K562 (cell line): Measurements from ENCODE around the gene FANCD2. TPM values are rescaled to one million over a fixed set of nuclear protein-coding genes. Genes with fewer than 3 reads are reported as not detected.

Source experiments
- CREM ChIP-seq: IDR thresholded peaks from 2 replicates; pipeline ENCODE4 v1.6.1; 2014; ENCODE audit warnings: antibody characterized with exemption, low read depth
- DEAF1 ChIP-seq: fragments of 450-650 bp; formaldehyde crosslinking; IDR thresholded peaks from 2 replicates; pipeline ENCODE4 v1.4.0; 2020; ENCODE audit warnings: mild to moderate bottlenecking, moderate library complexity
- ELF1 ChIP-seq: fragments of 200-800 bp; sonication (Bioruptor generic); IDR thresholded peaks from 2 replicates; pipeline ENCODE4 v1.6.1; 2016; ENCODE audit warnings: missing genetic modification characterization, missing compliant biosample characterization
- KAT7 ChIP-seq: sonication (generic); formaldehyde crosslinking; IDR thresholded peaks from 2 replicates; pipeline ENCODE4 v1.8.0; 2022; ENCODE audit warnings: missing genetic modification reagents, mild to moderate bottlenecking, borderline replicate concordance
- MCM3 ChIP-seq: fragments of 450-650 bp; IDR thresholded peaks from 2 replicates; pipeline ENCODE4 v1.6.1; 2016
- MNT ChIP-seq, 2 experiments: fragments of 450-650 bp; conservative IDR thresholded peaks; 2 replicates each; pipeline ENCODE4 v1.6.1; 2017; ENCODE audit warnings: mild to moderate bottlenecking in 2 of 2, moderate library complexity in 2 of 2
- NRF1 ChIP-seq, 2 experiments: fragments of 450-650 bp; IDR thresholded peaks in 1 of 2; conservative IDR thresholded peaks in 1 of 2; 2 replicates each; pipeline ENCODE4 v1.6.1; 2014; ENCODE audit warnings: mild to moderate bottlenecking in 2 of 2
- RBM17 ChIP-seq: fragments of 200-400 bp; formaldehyde crosslinking; IDR thresholded peaks from 2 replicates; pipeline ENCODE4 v1.6.1; 2017; ENCODE audit warnings: low read depth, mild to moderate bottlenecking, low read length, borderline replicate concordance
- RCOR1 ChIP-seq, 2 experiments: IDR thresholded peaks; 2 replicates each; pipeline ENCODE4 v1.6.1; 2012; ENCODE audit warnings: low read depth in 2 of 2, low read length in 2 of 2, borderline replicate concordance in 1 of 2, improper control_type of control experiment in 1 of 2
- RFX7 ChIP-seq: fragments of 250-450 bp; sonication (Bioruptor Pico); IDR thresholded peaks from 2 replicates; pipeline ENCODE4 v1.5.1; 2021; ENCODE audit warnings: mild to moderate bottlenecking
- SMARCA4 ChIP-seq: fragments of 450-650 bp; IDR thresholded peaks from 2 replicates; pipeline ENCODE4 v1.6.1; 2016
- SREBF1 ChIP-seq: fragments of 150-350 bp; IDR thresholded peaks from 2 replicates; pipeline ENCODE4 v1.6.1; 2014; ENCODE audit warnings: antibody characterized with exemption, low read depth, low read length, borderline replicate concordance
- SREBF2 ChIP-seq: sonication (generic); formaldehyde crosslinking; IDR thresholded peaks from 2 replicates; pipeline ENCODE4 v1.4.0; 2020; ENCODE audit warnings: mild to moderate bottlenecking, missing genetic modification reagents
- TAF15 ChIP-seq: fragments of 200-400 bp; formaldehyde crosslinking; IDR thresholded peaks from 2 replicates; pipeline ENCODE4 v1.6.1; 2017; ENCODE audit warnings: mild to moderate bottlenecking, low read depth, low read length, moderate library complexity
- TGIF2 ChIP-seq: sonication (generic); formaldehyde crosslinking; IDR thresholded peaks from 2 replicates; pipeline ENCODE4 v1.8.1; 2022; ENCODE audit warnings: mild to moderate bottlenecking, missing genetic modification reagents, moderate library complexity
- TOE1 ChIP-seq, 2 experiments: fragments of 450-650 bp in 1 of 2; sonication (generic) in 1 of 2; formaldehyde crosslinking in 1 of 2; IDR thresholded peaks; 2 replicates each; pipeline versions ENCODE4 v1.7.1 to v1.8.0; 2016 to 2022; ENCODE audit warnings: borderline replicate concordance in 2 of 2, mild to moderate bottlenecking in 2 of 2, antibody characterized with exemption in 1 of 2, inconsistent platforms in 1 of 2, low read depth in 1 of 2, missing genetic modification reagents in 1 of 2, moderate library complexity in 1 of 2
- ZFP91 ChIP-seq: sonication (generic); formaldehyde crosslinking; IDR thresholded peaks from 2 replicates; pipeline ENCODE4 v1.8.0; 2022; ENCODE audit warnings: mild to moderate bottlenecking, missing genetic modification reagents
- ZKSCAN3 ChIP-seq: fragments of 250-450 bp; sonication (Bioruptor Pico); IDR thresholded peaks from 2 replicates; pipeline ENCODE4 v1.4.0; 2020
- ZNF395 ChIP-seq: fragments of 200-800 bp; sonication (Bioruptor generic); IDR thresholded peaks from 2 replicates; pipeline ENCODE4 v1.6.1; 2017; ENCODE audit warnings: missing genetic modification characterization, missing compliant biosample characterization
- ZNF431 ChIP-seq: sonication (generic); formaldehyde crosslinking; IDR thresholded peaks from 2 replicates; pipeline ENCODE4 v1.8.0; 2022; ENCODE audit warnings: mild to moderate bottlenecking, missing genetic modification reagents
- polyA plus RNA-seq, 8 experiments: library from polyadenylated mRNA; depleted of rRNA in 4 of 8; stranded (reverse) in 5 of 8; unstranded in 3 of 8; fragments of >200 nt; fragmentation: Nextera tagmentation in 2 of 8; fragmentation: Illumina TruSeq in 1 of 8; extraction: Ambion mirVana in 2 of 8; extraction: Trizol in 1 of 8; gene quantifications; 2 replicates each; pipeline versions ENCODE4 v1.2.1 to v1.2.3, GENCODE V29; 2011 to 2014; ENCODE audit warnings: inconsistent platforms in 1 of 8, missing spikeins in 1 of 8
- total RNA-seq, 7 experiments: library from RNA; depleted of rRNA in 6 of 7; stranded (reverse); fragments of >200 nt in 6 of 7; fragmentation: Illumina TruSeq in 2 of 7; extraction: Trizol in 2 of 7; gene quantifications; 2 replicates each; pipeline versions ENCODE4 v1.2.1 to v1.2.3, GENCODE V29; 2011 to 2021; ENCODE audit warnings: low replicate concordance in 1 of 7

The FANCD2 gene
- total and polyA plus RNA-seq, 9 of the 15 experiments (the other 6 are each of a cell fraction or from before 2014, with no cell fraction given) = 59.4 to 137 (median 96.1) TPM

GRCh38 chr3:10115326-10116137 lies 89.3 kb downstream of the FANCD2 start, which contains the start of gene BRK1 (continued):
- TF ChIP-seq DEAF1 (CRISPR knock-in tag) = no peak
- no peak for TF ChIP-seq SMARCA4
- no peak for TF ChIP-seq MCM3
- TF ChIP-seq RCOR1 (IDR thresholded peaks at IDR 0.05; ENCODE audit: borderline replicate concordance in 1 of 2, low read depth in 2 of 2, low read length in 2 of 2) = peak in 1 of 2 experiments; percentile 42; a peak in 1 of 4 replicates
- TF ChIP-seq SREBF2 = no peak
- TF ChIP-seq NRF1 (conservative IDR thresholded peaks at IDR 0.05 in 1 of 2, IDR thresholded peaks at IDR 0.05 in 1 of 2) = peak; percentile 99
- TF ChIP-seq SREBF1 = no peak
- TF ChIP-seq MNT (conservative IDR thresholded peaks at IDR 0.05) = peak; percentile 85 to 94
- no peak for TF ChIP-seq ZKSCAN3 (CRISPR knock-in tag)
- TF ChIP-seq RBM17 = no peak
- TF ChIP-seq ELF1 (tag) = peak; percentile 26; the same call in 1 of the 2 replicates
- no peak for TF ChIP-seq RFX7
- no peak; the same call in 1 of the 2 replicates for TF ChIP-seq ZNF431
- TF ChIP-seq TAF15 = no peak
- TF ChIP-seq TOE1 (IDR thresholded peaks at IDR 0.05; ENCODE audit: borderline replicate concordance) = 0 out of 2 replicates have a peak, but pooled peaks have one; percentile 17
- TF ChIP-seq TOE1 (CRISPR knock-in tag; IDR thresholded peaks at IDR 0.05; ENCODE audit: borderline replicate concordance, low read depth) = no peak; the same call in 1 of the 2 replicates
- TF ChIP-seq ZNF395 (CRISPR knock-in tag) = peak; percentile 94
- TF ChIP-seq KAT7 (CRISPR knock-in tag) = peak; percentile 63; the same call in 1 of the 2 replicates
- peak; percentile 61; the same call in 1 of the 2 replicates for TF ChIP-seq ZFP91 (CRISPR knock-in tag)
- TF ChIP-seq CREM = peak; percentile 97
- TF ChIP-seq TGIF2 (CRISPR knock-in tag) = no peak
